OCI-LY1 (cell line): ENCODE data around the gene SLAMF6.

Experiments used
- H2AFZ ChIP-seq: fragments of 200-600 bp; sonication (generic), shearing (Covaris generic); 2 replicates; pipeline ENCODE4 v1.6.0; 2014; ENCODE audit warnings: antibody characterized with exemption, mild to moderate bottlenecking, low read length
- H3F3A ChIP-seq: fragments of 200-600 bp; sonication (generic), shearing (Covaris generic); 2 replicates; pipeline ENCODE4 v1.6.0; 2014; ENCODE audit warnings: mild to moderate bottlenecking, antibody characterized with exemption, low read length, moderate library complexity; ENCODE audit not compliant: insufficient read depth
- H3K27ac ChIP-seq: fragments of 200-600 bp; sonication (generic); 2 replicates; pipeline ENCODE4 v1.5.1; 2014; ENCODE audit warnings: low read length, mixed run types, mild to moderate bottlenecking, low read depth; ENCODE audit not compliant: poor library complexity, severe bottlenecking
- H3K27me3 ChIP-seq: fragments of 200-600 bp; sonication (generic); 2 replicates; pipeline ENCODE4 v1.6.0; 2014; ENCODE audit warnings: antibody characterized with exemption, mild to moderate bottlenecking, low read length, moderate library complexity; ENCODE audit not compliant: insufficient read depth
- H3K36me3 ChIP-seq: fragments of 200-600 bp; sonication (generic); 2 replicates; pipeline ENCODE4 v1.6.1; 2014; ENCODE audit warnings: mild to moderate bottlenecking, antibody characterized with exemption, low read length, moderate library complexity, mixed read lengths; ENCODE audit not compliant: insufficient read depth
- H3K4me1 ChIP-seq: fragments of 200-600 bp; sonication (generic); 2 replicates; pipeline ENCODE4 v1.5.1; 2014; ENCODE audit warnings: mild to moderate bottlenecking, low read length, moderate library complexity; ENCODE audit not compliant: insufficient read depth, severe bottlenecking
- H3K4me2 ChIP-seq: fragments of 200-600 bp; sonication (generic), shearing (Covaris generic); 2 replicates; pipeline ENCODE4 v1.6.1; 2014; ENCODE audit warnings: low read length
- H3K4me3 ChIP-seq: fragments of 200-600 bp; sonication (generic); 2 replicates; pipeline ENCODE4 v1.5.1; 2014; ENCODE audit warnings: low read length, low read depth, mild to moderate bottlenecking, mixed read lengths; ENCODE audit not compliant: poor library complexity, severe bottlenecking
- H3K79me2 ChIP-seq: fragments of 200-600 bp; shearing (Covaris generic); 2 replicates; pipeline ENCODE4 v1.6.1; 2016; ENCODE audit warnings: mixed run types, low read length, mixed read lengths; ENCODE audit not compliant: insufficient read depth
- H3K9ac ChIP-seq: fragments of 200-600 bp; sonication (generic), shearing (Covaris generic); 2 replicates; pipeline ENCODE4 v1.6.1; 2014; ENCODE audit warnings: mild to moderate bottlenecking, low read length, mixed read lengths
- H3K9me2 ChIP-seq: fragments of 200-600 bp; sonication (generic), shearing (Covaris generic); 2 replicates; pipeline ENCODE4 v1.6.1; 2014; ENCODE audit warnings: low read depth, mild to moderate bottlenecking, low read length, mixed read lengths
- H3K9me3 ChIP-seq: fragments of 200-600 bp; shearing (Covaris generic); 2 replicates; pipeline ENCODE4 v1.6.1; 2014; ENCODE audit warnings: low read length, mixed read lengths
- H4K20me1 ChIP-seq: fragments of 200-600 bp; sonication (generic), shearing (Covaris generic); 2 replicates; pipeline ENCODE4 v1.6.0; 2016; ENCODE audit warnings: mild to moderate bottlenecking, low read length; ENCODE audit not compliant: insufficient read depth
- EZH2 ChIP-seq: fragments of 200-600 bp; sonication (generic), shearing (Covaris generic); IDR thresholded peaks from 2 replicates; pipeline ENCODE4 v1.8.0; 2017; ENCODE audit warnings: borderline replicate concordance, mixed run types, mild to moderate bottlenecking, antibody characterized with exemption, low read length, moderate library complexity, mixed read lengths
- TF ChIP-seq, protein P1 (sequence below): fragments of 200-600 bp; sonication (generic), shearing (Covaris generic); IDR thresholded peaks from 2 replicates; pipeline ENCODE4 v1.5.1; 2017; ENCODE audit warnings: mild to moderate bottlenecking, antibody characterized with exemption, low read length, moderate library complexity, mixed read lengths

Gene SLAMF6

DNA sequence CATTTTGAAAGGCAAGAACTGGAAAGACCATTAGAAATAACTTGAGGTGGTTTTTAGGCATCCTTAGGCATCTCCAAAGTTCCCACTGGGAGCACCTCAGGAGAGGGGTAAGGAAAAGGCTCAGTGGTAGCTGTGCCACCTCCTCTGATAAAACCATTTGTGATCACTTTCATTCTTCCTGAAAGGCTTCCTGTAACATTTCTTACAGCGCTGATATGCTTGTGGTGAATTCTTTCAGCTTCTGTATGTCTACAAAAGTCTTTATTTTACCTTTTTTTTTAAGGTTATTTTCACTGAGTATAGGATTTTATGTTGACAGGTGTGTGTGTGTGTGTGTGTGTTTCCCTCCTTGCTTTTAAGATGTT, 67.9 kb downstream of the SLAMF6 start:
- Histone ChIP-seq H3F3A (0 out of 2 replicates have a peak, but pooled peaks cover 3% of the 10 kb centered on the region), H3K4me2 (no peak overlapping the region), H3K9me2 (no peaks in the 10 kb centered on the region), H4K20me1 (no peaks in the 10 kb centered on the region), H3K9me3 (no peaks in the 10 kb centered on the region), H3K4me3 (no peak overlapping the region), H3K4me1 (peaks cover 29% of the 10 kb centered on the region), H3K27me3 (no peaks in the 10 kb centered on the region), H3K27ac (no peak overlapping the region), H3K36me3 (no peaks in the 10 kb centered on the region), H3K9ac (no peak overlapping the region), H3K79me2 (no peaks in the 10 kb centered on the region; the same call in 1 of the 2 replicates), H2AFZ (no peak overlapping the region)
- TF ChIP-seq, protein P1, sequence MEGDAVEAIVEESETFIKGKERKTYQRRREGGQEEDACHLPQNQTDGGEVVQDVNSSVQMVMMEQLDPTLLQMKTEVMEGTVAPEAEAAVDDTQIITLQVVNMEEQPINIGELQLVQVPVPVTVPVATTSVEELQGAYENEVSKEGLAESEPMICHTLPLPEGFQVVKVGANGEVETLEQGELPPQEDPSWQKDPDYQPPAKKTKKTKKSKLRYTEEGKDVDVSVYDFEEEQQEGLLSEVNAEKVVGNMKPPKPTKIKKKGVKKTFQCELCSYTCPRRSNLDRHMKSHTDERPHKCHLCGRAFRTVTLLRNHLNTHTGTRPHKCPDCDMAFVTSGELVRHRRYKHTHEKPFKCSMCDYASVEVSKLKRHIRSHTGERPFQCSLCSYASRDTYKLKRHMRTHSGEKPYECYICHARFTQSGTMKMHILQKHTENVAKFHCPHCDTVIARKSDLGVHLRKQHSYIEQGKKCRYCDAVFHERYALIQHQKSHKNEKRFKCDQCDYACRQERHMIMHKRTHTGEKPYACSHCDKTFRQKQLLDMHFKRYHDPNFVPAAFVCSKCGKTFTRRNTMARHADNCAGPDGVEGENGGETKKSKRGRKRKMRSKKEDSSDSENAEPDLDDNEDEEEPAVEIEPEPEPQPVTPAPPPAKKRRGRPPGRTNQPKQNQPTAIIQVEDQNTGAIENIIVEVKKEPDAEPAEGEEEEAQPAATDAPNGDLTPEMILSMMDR: no peak
- no peak for TF ChIP-seq EZH2

DNA sequence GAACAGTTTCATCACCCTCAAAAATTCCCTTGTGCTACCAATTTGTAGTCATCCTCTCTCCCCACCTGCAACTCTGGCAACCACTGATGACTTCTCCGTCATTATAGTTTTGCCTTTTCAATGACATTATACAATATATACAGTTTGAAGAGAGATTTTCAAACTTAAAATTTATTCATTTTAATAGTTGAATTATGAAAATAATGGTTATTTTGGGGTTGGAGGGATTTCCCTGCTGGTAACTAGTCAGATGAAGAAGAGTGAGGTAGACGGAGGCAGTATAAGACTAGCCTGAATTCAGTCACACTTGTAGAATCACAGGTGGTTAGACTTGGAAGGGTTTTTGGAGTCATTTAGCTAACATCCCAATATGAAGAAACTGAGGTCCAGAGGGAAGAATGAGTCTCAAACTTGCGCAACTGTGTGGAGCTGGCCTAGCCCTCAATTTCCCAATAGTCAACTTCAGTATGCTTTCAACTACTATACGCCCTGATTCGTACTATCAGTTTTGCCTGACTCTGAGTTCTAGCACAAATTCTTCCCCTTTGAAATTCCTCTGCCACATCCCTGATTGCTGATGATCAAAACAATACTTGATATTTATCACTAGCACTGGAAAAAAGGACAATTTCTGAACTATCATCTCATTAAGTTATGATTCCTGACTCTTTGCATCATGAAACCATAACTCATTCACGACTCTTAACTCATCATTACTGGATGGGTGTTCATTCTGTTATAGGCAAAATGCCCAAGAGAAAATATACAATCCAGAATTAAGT, 68.5 kb downstream of the SLAMF6 start:
- Histone ChIP-seq H3K4me1 (peaks cover 25% of the 10 kb centered on the region), H3K4me2 (no peak overlapping the region), H3F3A (0 out of 2 replicates have a peak, but pooled peaks cover 3% of the 10 kb centered on the region), H3K9me2 (no peaks in the 10 kb centered on the region), H3K9ac (no peak overlapping the region), H2AFZ (no peak overlapping the region), H3K9me3 (no peaks in the 10 kb centered on the region), H4K20me1 (no peaks in the 10 kb centered on the region), H3K27me3 (no peaks in the 10 kb centered on the region), H3K79me2 (no peaks in the 10 kb centered on the region; the same call in 1 of the 2 replicates), H3K4me3 (no peak overlapping the region), H3K36me3 (no peaks in the 10 kb centered on the region), H3K27ac (no peak overlapping the region)
- no peak for TF ChIP-seq EZH2
- TF ChIP-seq, protein P1: no peak

DNA sequence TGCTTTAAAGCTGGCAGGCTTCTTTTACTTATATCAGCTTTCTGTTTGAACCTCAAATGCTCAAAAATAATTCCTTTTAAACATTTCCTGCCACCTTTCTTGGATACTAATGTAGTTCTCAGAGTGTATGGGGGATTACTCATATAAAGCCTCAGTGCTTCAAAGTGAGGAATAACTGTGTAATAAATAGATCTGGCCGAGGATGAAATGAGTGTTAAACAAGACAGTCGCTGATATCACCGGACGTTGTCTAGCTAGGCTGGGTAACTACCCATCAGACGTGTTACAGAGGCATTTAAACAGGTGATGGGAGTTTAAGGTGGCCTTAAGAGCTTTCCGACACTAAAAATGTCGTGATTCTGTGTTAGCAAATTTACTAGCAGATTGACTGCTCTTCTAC, 69.6 kb downstream of the SLAMF6 start:
- Histone ChIP-seq H4K20me1 (no peaks in the 10 kb centered on the region), H3K9me2 (no peaks in the 10 kb centered on the region), H3K4me1 (peaks cover 22% of the 10 kb centered on the region), H3F3A (0 out of 2 replicates have a peak, but pooled peaks cover 3% of the 10 kb centered on the region), H3K79me2 (no peaks in the 10 kb centered on the region; the same call in 1 of the 2 replicates), H3K9ac (no peak overlapping the region), H3K27ac (no peak overlapping the region), H3K4me2 (no peak overlapping the region), H3K4me3 (no peak overlapping the region), H2AFZ (no peak overlapping the region), H3K36me3 (no peaks in the 10 kb centered on the region), H3K27me3 (no peaks in the 10 kb centered on the region), H3K9me3 (no peaks in the 10 kb centered on the region)
- TF ChIP-seq EZH2: no peak
- TF ChIP-seq, protein P1: no peak
